ENCODE results near the gene SUN1.

DNA sequence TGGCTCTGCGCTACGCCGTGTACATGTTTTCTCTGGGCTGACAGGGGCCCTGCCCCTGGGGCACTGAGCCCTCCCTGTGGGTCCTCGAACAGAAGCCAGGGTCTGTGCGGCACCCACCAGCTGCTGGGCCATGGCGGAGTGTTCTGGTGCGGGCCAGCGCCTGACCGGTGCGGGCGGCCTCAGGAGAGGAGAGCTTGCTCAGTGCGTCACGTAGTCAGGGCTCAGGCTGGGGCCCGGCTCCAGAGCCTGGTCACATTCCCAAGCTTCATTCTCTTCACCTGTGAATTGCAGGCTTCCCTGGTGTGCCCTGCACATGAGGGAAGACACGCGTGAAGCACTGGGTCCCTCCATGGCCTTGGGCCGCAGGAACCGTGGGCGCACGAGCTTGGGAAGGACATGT lies 59.5 kb downstream of the SUN1 start:
- TF ChIP-seq, protein P1, sequence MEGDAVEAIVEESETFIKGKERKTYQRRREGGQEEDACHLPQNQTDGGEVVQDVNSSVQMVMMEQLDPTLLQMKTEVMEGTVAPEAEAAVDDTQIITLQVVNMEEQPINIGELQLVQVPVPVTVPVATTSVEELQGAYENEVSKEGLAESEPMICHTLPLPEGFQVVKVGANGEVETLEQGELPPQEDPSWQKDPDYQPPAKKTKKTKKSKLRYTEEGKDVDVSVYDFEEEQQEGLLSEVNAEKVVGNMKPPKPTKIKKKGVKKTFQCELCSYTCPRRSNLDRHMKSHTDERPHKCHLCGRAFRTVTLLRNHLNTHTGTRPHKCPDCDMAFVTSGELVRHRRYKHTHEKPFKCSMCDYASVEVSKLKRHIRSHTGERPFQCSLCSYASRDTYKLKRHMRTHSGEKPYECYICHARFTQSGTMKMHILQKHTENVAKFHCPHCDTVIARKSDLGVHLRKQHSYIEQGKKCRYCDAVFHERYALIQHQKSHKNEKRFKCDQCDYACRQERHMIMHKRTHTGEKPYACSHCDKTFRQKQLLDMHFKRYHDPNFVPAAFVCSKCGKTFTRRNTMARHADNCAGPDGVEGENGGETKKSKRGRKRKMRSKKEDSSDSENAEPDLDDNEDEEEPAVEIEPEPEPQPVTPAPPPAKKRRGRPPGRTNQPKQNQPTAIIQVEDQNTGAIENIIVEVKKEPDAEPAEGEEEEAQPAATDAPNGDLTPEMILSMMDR (IDR thresholded peaks at IDR 0.05; ENCODE audit: low read depth, low read length): no peak
- TF ChIP-seq POLR2A (IDR thresholded peaks at IDR 0.05; ENCODE audit: extremely low read depth, insufficient read length): no peak
- TF ChIP-seq MYC (IDR thresholded peaks at IDR 0.05; ENCODE audit: low read depth, low read length): no peak
- TF ChIP-seq, protein P2, sequence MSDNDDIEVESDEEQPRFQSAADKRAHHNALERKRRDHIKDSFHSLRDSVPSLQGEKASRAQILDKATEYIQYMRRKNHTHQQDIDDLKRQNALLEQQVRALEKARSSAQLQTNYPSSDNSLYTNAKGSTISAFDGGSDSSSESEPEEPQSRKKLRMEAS (IDR thresholded peaks at IDR 0.05; ENCODE audit: low read depth, low read length): no peak

Measured in NB4 (cell line).